ENCODE data around the gene MYLIP.

- TF ChIP-seq, protein P1, sequence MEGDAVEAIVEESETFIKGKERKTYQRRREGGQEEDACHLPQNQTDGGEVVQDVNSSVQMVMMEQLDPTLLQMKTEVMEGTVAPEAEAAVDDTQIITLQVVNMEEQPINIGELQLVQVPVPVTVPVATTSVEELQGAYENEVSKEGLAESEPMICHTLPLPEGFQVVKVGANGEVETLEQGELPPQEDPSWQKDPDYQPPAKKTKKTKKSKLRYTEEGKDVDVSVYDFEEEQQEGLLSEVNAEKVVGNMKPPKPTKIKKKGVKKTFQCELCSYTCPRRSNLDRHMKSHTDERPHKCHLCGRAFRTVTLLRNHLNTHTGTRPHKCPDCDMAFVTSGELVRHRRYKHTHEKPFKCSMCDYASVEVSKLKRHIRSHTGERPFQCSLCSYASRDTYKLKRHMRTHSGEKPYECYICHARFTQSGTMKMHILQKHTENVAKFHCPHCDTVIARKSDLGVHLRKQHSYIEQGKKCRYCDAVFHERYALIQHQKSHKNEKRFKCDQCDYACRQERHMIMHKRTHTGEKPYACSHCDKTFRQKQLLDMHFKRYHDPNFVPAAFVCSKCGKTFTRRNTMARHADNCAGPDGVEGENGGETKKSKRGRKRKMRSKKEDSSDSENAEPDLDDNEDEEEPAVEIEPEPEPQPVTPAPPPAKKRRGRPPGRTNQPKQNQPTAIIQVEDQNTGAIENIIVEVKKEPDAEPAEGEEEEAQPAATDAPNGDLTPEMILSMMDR (conservative IDR thresholded peaks at IDR 0.05; ENCODE audit: low read depth, low read length), result no peak
- TF ChIP-seq, protein P2, sequence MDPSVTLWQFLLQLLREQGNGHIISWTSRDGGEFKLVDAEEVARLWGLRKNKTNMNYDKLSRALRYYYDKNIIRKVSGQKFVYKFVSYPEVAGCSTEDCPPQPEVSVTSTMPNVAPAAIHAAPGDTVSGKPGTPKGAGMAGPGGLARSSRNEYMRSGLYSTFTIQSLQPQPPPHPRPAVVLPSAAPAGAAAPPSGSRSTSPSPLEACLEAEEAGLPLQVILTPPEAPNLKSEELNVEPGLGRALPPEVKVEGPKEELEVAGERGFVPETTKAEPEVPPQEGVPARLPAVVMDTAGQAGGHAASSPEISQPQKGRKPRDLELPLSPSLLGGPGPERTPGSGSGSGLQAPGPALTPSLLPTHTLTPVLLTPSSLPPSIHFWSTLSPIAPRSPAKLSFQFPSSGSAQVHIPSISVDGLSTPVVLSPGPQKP (IDR thresholded peaks at IDR 0.05; ENCODE audit: borderline replicate concordance, low read depth, low read length), result no peak
- TF ChIP-seq CHD1 (IDR thresholded peaks at IDR 0.05; ENCODE audit: low read depth, low read length), result no peak
- no peak for TF ChIP-seq POLR2A (IDR thresholded peaks at IDR 0.05; ENCODE audit: low read depth, low read length)
- no peak for TF ChIP-seq CEBPB (IDR thresholded peaks at IDR 0.05; ENCODE audit: low read depth, low read length)
- no peak for TF ChIP-seq SMC3 (IDR thresholded peaks at IDR 0.05; ENCODE audit: low read depth, low read length)
- TF ChIP-seq USF2 (IDR thresholded peaks at IDR 0.05; ENCODE audit: low read depth, low read length), result no peak
- no peak for TF ChIP-seq MAZ (IDR thresholded peaks at IDR 0.05; ENCODE audit: borderline replicate concordance, low read depth, low read length)
- no peak for TF ChIP-seq NFE2L2 (IDR thresholded peaks at IDR 0.05; ENCODE audit: low read depth, low read length)
- no peak for TF ChIP-seq FOS (IDR thresholded peaks at IDR 0.05; ENCODE audit: low read depth, low read length)
- no peak for TF ChIP-seq MAFK (IDR thresholded peaks at IDR 0.05; ENCODE audit: low read depth, low read length)
- TF ChIP-seq RAD21 (IDR thresholded peaks at IDR 0.05; ENCODE audit: low read length), result no peak
Observed at GRCh38 chr6:16165641-16166040, 36.8 kb downstream of the MYLIP start.
